ENCODE data around the gene OR10H3.
A peak's percentile ranks its signal among the peaks of the same experiment; 100 is the strongest.
"Not testable (repeated sequence)": the region's sequence is repeated elsewhere in the genome, so short reads cannot be mapped to it uniquely, and the experiment has no call there.

Gene OR10H3, protein sequence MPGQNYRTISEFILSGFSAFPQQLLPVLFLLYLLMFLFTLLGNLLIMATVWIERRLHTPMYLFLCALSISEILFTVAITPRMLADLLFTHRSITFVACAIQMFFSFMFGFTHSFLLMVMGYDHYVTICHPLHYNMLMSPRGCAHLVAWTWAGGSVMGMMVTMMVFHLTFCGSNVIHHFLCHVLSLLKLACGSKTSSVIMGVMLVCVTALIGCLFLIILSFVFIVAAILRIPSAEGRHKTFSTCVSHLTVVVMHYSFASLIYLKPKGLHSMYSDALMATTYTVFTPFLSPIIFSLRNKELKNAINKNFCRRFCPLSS

DNA sequence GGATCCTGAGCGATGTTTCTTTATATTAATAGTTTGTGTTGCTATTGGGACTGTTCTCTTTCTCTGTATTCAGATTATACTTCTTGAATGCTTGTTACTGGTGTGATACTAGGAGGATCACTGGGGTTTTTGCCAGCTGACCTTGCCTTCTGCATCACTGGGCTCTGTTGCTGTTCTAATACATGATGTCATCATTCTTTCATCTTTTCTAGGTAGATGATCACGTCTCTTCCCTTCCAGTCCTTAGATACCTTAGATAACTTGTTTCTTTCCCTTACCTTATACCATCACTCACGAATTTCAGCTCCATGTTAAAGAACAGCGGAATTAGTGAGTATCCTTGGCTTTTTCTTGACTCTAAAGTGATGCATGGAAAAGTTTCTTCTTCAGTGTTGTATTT, at the start of gene OR10H3:
Gene OR10H3 (plus strand): TSS at position 264 of the 400 bp plus-strand sequence. CDS start 3,408 bp downstream, outside the sequence.
- no peak for DNase-seq (ENCODE audit: low spot score)

DNA sequence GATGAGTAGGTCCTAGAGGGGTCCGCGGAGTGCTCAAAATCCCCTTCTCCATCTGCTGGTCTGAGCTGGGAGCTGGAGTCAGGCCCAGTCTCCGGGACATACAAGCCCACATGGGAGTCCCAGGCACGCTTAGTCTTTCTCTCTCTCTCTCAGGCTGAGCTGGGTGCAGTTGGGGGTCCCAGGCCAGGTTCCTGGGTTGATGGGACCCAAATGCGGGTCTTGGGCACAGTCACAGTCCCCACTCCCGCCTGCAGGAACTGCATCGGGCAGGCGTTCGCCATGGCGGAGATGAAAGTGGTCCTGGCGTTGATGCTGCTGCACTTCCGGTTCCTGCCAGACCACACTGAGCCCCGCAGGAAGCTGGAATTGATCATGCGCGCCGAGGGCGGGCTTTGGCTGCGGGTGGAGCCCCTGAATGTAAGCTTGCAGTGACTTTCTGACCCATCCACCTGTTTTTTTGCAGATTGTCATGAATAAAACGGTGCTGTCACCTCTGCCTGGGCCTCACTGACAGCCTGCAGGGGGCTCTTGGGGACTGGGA, 41.1 kb upstream of the OR10H3 start:
- DNase-seq (ENCODE audit: low spot score), result no peak

DNA sequence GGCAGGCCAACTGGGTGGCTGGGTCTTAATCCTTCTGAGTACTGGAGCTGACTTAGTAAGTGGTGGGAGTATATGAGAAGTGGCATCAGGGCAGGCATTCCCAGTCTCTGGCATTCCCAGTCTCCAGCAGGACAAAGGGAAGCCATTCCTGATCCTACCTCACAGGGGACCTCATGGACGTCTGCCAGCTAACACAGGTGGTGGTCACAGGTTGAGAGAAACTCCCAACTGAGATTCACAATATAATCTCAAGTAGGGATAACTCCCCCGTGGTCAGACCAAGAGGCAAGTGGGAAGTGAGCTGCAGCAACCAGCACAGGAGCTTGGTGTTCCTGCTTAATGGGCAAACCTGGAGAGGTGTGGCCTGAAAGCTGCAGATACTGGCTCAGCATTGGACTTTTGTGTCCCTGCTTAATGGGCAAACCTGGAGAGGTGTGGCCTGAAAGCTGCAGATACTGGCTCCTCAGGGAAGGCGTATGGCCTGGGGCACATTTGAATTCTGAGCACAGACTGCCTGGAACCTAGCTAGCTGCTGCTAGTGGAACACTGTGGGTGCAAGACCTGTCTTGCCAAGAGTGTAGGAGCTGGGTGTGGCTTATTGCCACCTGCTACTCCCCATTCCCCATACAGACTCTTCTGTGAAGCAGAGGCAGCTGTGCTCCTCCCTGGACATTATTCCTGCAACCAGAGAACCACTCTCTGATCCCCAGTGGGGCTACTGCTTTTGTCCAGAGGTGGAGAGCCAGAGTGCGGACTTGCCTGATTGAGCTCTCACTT, 35.8 kb upstream of the OR10H3 start:
- no peak for DNase-seq (ENCODE audit: low spot score)

DNA sequence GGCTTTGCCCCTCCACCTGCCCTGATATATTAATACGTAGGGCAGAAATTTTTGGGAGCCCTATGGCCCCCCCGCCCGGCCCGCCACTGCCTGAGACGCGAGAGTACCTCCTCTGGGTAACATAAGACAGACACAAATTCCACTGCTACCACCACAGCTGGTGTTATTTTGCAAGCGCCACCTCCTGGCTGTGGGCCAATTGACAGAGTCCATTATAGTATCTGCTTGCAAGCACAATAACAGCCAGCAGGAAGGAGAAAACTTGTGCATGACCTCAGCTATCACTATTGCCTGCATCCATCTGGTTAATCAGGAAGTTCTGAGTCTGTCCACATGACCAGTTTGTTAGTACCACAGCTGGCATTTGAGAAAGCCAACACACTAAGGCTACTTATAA, 35.3 kb upstream of the OR10H3 start:
- DNase-seq (ENCODE audit: low spot score), result peak; percentile 0

DNA sequence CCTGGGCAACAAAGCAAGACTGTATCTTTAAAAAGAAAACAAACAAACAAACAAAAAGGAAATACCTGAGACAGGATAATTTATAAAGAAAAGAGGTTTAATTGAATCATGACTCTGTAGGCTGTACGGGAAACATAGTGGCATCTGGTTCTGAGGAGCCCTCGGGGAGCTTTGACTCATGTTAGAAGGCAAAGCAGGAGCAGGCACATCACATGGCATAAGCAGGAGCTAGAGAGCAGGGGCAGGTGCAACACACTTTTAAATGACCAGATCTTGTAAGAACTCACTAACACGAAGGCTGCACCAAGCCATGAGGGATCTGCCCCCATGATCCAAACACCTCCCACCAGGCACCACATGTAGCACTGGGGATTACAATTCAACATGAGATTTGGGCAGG, 23.1 kb upstream of the OR10H3 start:
- DNase-seq (ENCODE audit: low spot score), result no peak

DNA sequence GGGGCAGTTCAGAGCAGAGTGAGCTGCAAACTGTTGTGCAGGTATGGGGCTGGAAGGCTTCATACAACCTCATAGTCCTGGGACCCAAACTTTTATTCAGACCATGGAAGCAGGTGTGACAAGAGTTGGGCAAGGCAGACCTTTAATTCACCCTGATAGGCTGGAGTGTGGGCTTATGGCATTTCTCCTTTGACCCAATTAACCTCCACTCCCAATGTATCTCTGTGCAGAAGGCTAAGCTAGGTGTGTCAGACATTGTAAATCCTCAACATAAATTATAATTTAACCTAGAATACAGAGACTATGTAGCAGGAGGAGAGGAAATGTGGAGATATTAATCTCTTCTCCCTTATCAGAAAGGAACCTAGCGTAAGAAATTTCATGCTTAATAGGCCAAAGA, 22.1 kb upstream of the OR10H3 start:
- DNase-seq (ENCODE audit: low spot score), result no peak

DNA sequence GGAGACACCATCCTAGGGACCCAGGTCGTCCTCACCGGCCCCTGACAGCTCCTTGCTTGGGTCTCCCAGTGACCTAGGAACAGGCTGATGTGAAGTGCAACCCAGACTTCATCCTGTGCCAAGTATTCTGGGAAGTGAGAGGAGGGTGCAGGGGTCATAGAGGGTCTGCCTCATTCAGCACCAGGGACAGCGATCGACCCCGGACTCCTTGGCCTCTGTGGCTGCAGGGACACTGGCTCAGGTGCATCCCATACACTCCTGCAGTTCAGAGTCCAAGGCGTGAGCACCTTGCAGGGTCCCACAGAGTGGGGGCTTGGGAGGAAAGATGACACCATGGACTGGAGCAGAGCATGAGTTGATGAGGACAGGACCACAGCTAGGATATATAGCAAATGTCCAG, 20.0 kb upstream of the OR10H3 start:
- DNase-seq (ENCODE audit: low spot score), result no peak

DNA sequence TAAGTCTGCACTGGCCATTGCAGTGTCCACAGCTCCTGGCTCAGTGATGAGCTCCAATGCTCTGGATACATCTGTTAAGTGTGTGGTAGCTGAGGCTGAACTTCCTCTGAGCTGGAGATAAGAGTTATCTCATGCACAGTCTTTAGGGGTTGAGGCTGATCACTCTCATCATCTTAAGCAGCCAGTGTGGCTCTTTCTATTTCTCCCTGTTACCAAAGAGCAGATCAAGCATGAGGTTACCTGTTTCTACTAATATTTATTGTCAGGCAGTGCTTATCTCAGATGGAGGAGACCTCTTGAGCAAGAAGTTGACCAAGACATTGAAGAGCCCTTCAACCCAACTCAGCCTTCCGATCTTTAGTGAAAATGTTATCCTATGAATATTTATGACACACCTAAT, 16.5 kb upstream of the OR10H3 start:
- DNase-seq (ENCODE audit: low spot score), result no peak

DNA sequence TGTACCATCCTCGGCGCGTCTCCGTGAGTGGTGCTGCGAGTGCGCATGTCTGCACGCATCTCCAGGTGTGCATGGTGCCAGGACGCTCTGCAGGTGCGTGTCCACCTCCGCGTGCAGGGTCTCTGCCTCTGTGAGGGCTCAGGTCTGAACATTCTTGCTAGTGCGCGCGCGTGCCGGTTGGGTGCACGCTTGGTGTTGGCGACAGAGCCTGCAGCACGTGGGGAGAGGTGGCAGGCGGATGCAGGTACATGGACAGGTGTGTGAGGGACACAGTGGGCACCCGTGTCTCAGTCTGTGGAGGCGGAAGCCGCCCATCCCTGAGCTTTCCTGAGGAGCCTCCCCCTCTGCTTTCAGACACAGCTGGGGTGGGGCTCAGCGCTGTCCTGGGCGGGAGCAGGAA, 14.8 kb upstream of the OR10H3 start:
- DNase-seq (ENCODE audit: low spot score), result no peak

DNA sequence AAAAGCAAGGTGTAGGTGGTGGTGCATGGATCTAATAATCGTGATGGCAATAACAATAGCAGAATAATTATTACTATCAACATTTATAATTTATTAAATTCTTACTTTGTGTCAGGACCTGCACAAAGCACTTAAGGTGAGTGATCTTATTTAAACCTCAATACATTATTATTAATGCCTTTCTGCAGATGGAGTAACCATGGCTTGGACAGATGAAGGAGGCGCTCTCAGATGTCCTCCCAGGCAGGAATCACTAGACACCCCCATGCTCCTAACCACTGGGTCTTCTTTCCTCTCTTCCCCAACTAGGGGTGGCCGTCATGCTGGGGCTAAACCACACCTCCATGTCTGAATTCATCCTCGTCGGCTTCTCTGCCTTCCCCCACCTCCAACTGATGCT, 10.1 kb upstream of the OR10H3 start, which contains the start of gene OR10H2:
Gene OR10H2 (plus strand): TSS at position 301 of the 400 bp plus-strand sequence. CDS start 20 bp downstream, at position 321.
- DNase-seq (ENCODE audit: low spot score), result no peak

DNA sequence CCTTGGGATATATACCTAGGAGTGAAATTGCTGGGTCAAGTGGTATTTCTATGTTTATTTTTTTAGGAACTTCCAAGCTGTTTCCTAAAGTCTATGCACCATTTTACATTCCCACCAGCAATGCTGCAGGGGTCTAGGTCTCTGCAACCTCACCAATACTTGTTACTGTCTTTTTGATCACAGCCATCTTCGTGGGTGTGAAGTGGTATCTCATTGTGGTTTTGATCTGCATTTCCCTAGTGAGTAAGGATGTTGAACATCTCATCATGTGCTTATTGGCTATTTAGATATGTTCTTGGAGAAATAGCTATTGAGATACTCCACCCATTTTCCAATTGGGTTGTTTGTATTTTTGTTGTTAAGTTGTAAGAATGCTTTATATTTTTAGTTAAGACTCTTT, 7.2 kb upstream of the OR10H3 start:
- no peak for DNase-seq (ENCODE audit: low spot score)

DNA sequence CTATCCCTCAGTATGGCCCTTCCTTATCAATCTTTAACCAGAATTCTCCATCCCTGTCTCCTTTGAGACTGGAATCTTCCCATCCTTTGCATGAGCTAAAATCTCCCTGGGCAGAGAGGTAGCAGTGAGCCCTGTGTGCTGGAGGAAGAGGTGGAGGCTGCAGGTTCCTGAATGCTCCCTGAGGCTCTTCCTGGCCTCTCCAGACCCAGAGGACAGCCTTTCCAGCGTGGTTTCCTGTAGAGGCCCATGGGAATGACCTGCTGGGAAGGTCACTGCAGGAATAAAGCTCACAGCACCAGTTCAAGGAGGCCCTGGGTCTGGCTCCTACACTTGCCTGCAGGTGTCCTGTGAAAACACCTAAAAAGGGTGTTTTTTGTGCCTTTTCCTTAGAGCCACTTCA, 5.4 kb upstream of the OR10H3 start:
- DNase-seq (ENCODE audit: low spot score), result no peak

DNA sequence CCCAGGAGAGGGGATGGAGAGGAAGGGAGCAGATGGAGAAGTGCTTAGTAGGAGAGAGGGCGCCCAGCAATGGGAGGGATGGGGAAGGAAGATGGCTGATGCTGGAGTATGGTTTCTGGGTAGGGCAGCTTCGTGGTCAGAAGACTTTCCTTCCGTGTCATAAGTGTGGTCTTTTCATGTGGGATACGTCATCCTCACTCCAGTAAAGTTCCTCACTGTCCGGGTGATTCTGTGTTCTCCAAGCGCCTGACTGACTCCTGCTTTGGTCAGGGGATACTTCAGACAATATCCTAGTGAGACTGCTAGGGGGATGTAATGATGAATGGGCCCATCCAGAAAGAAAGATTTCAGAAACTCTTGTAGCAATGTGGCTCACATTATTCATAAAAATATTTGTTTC, 3.9 kb upstream of the OR10H3 start:
- no peak for DNase-seq (ENCODE audit: low spot score)

DNA sequence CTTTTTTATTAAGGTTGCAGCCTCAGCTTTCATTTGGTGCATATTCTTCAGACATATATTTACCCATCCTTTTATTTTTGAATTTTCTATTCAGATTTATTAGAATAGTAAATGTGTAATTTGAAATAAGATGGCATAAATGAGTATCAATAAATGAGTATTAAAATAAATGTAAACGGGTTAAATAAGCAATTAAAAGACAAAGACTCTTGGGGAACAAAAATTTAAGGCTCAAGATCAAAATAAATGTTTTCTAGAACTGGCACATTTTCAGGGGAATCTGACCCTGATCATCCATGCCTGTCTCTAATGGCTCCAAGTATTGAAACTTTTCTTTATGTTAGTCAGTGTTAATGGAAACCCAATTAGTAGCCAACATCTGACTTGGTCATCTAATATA, 3.0 kb downstream of the OR10H3 start:
- no peak for DNase-seq (ENCODE audit: low spot score)

DNA sequence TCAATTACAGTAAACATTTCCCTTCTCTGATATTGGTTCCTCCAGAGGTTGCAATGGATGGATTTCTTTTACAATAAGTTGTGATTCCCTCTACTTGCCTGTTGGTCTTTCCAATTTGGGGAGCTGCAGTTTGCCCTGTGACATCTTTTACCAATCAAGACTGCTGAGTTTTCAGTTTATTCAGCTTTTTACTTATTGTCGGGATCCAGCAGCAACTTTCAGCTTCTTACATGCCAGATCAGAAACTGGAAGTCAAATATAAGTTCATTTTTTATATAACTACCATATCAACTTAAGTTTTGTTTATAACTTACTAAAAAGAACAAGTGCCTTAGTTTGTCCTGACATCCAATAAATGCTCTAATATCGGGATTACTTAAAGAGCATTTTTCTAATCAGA, 10.5 kb downstream of the OR10H3 start:
- no peak for DNase-seq (ENCODE audit: low spot score)

DNA sequence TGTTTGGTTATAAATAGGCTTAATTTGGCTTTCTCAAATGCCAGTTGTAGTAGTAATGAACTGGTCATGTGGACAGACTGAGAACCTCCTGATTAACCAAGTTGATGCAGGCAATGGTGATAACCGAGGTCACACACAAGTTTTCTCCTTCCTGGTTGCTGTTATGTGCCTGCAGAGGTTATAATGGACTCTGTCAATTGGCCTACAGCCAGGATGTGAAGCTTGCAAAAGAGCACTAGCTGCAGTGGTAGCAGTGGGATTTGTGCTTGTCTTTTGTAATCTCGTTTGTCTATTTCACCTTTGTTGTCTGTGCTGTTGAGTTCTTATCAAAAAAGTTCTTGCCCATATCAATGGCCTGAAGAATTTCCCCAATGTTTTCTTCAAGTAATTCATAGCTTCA, 20.6 kb downstream of the OR10H3 start:
- no peak for DNase-seq (ENCODE audit: low spot score)

DNA sequence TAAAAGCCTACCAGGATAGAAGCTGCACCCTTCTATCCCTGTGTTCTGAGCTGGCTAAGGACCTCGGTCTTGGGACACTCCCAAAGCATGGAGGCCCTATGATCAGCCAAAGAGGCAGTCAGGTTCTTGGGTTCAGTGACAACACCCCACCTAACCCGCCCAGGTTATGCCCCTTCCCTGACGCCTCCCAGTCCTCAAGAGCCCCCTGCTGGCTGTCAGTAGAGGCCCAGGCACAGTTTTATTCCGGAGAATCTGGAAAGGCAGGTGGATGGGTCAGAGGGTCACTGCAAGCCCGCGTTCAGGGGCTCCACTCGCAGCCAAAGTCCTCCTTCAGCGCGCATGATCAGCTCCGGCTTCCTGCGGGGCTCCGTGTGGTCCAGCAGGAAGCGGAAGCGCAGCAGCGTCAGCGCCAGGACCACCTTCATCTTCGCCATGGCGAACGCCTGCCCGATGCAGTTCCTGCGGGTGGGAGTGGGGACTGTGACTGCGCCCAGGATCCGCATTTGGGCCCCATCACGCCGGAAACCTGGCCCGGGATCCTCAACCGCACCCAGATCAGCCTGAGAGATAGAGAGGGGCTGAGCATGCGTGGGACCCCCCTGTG, 22.3 kb downstream of the OR10H3 start:
- DNase-seq (ENCODE audit: low spot score), result no peak

DNA sequence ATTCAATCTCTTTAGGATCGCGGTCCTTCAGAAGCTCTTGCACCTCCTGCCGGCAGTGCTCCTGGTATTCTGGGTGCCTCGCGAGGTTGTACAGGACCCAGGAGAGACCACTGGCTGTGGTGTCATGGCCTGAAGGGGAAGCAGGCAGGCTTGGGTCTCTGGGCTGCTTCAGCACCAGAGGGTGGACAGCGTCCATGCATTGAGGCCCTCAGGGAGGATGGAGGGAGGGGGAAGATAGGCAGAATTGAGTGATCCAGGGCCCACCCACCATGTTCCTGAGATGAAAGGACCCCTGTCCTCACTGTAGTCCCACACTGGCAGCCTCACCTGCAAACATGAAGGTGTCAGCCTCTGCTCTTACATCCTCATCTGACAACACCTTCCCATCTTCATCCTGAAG, 31.8 kb downstream of the OR10H3 start:
- no peak for DNase-seq (ENCODE audit: low spot score)

DNA sequence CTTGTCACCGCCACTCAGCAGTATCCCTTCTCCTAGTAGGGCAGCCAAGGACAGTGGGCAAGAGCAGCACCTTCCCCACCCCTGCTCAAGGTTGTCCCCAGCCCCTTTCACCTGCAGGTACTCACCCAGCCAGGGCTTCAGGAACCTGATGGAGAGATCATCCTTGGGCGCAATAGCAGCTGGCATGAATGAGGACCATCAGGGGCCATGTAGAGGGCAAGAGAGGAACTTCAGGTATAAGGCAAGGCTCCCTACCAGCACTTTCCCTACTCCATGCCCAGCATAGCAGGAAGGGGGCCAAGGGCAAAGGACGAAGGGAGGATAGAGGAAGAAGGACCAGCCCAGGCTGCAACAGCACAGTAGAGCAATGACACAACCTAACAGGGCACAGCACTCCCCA, 36.4 kb downstream of the OR10H3 start:
- not testable (repeated sequence) for DNase-seq (ENCODE audit: low spot score)

DNA sequence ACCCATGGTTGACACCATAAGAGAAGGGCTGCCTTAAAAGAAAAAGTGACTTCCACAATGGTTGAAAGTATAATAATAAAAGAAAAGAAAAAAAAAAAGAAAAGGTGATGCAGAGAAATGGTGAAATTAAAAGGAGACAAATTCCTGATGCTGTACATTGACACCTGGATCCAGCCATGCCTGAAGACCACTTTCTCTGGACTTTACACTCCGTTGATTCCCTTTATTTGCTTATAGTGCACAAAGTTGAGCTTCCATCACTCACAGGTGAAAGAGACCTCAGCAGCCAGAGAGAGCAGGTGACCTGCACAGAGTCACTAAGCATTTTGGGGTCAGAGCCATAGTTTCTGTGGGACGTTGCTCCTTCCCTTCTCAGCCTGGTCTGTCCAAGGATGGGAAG, 37.5 kb downstream of the OR10H3 start:
- DNase-seq (ENCODE audit: low spot score), result no peak

DNA sequence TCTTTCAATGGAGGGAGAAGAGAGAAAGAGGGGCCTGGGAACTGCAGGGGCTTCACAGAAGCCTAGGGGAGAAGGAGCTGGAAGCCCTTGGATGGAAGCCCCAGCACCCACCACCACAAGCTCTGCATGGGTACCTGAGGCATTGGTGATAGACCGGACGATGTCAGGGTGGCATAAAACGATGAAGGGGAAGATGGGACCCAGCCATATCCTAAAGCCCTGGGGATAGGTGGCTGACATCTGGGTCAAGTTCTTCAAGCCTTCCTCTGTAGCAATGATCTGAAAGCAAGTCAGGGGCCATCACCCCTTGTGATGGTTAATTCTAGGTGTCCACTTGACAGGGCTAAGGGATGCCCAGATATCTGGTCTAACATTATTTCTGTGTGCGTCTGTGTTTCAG, 38.5 kb downstream of the OR10H3 start:
- no peak for DNase-seq (ENCODE audit: low spot score)

DNA sequence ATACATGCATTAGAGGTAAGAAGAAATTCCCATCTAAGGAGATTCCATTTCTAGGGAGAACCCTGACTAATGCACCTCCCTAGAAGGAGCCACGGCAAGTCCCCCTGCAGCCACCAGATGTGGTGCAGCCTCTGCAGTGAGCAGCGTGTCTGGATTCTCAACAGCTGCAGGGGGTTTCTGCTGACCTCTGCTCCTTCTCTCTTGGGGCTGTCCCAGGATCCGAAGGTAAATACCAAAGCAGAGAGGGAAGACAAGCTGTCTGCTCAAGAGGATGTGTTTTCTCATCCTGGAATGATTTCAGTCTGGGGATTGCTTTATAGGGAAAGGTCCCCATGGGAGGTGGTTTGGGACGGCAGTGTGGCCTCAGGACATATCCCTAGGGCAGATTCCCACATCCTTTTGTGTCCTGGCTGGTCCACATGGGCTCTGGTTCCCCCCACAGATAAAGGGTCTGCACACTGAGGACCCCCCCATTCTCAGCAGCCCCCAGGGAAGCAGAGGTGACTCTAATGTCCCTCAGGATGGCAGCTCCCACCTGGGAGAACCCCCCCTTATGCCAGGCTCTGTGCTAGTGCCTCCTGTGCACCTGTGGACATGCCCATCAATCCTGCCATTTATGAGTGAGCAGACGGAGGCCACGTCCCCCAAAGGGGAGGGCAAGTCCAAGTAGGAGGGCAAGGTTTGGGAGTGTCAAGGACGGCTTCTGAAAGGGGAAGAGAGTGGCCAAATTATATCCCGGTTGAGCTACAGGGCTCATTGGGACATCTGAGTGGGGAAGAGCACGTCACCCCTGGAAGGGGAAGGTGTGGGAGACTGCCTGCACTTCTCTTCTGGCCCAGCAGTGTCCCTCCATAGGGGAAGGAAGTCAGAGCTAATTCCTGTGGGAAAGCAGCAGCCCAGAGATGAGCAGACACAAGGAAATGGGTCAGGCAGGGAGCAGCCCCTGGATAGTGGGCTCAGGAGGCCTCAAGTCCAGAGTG, 39.5 kb downstream of the OR10H3 start:
- no peak for DNase-seq (ENCODE audit: low spot score)

Measured in putamen (tissue), 1 donor.